GM18520 (cell line): ENCODE measurements around the gene FAM131B.
"Not testable (repeated sequence)": the region's sequence is repeated elsewhere in the genome, so short reads cannot be mapped to it uniquely, and the experiment has no call there.

Experiments
- ATAC-seq: cut with Tn5 transposase; IDR thresholded peaks from one replicate; pipeline ENCODE4 v1.9.1; 2021; ENCODE audit not compliant: unreplicated experiment

FAM131B gene

GRCh38 chr7:143362131-143363015, at the start of gene FAM131B:
TSS of gene FAM131B (minus strand) at chr7:143362713. CDS start at chr7:143362603, 110 bp downstream.
- ATAC-seq = no peak

DNA sequence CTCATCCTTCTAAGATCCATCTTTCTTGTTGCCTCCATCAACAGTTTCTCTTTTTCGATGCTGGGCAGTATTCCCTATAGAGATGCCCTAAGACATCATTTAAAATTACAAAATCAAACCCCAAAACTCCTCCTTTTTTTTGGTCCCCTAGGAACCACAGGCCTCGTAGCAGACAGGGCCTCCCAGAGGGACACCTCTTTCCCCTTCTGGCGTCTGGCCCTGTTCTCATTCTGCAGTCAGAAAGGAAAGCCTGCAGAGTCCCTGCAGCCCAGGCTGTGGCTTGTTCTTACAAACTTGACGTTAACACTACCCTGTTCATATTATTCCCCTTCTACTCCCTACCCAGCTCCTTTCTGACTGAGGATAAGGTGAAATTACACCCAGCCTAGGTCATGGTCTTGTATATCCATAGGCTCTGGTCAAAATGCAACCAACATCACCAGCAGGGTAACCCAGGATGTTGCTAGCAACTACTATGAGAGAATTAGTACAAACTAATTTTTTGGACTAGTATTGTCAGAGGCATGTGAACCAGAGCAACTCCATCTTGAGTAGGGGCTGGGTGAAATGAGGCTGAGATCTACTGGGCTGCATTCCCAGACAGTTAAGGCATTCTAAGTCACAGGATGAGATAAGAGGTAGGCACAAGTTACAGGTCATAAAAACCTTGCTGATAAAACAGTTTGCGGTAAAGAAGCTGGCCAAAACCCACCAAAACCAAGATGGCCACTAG, 49.6 kb upstream of the FAM131B start:
- ATAC-seq = no peak

GRCh38 chr7:143410521-143411004, 48.0 kb upstream of the FAM131B start:
- no peak for ATAC-seq

DNA sequence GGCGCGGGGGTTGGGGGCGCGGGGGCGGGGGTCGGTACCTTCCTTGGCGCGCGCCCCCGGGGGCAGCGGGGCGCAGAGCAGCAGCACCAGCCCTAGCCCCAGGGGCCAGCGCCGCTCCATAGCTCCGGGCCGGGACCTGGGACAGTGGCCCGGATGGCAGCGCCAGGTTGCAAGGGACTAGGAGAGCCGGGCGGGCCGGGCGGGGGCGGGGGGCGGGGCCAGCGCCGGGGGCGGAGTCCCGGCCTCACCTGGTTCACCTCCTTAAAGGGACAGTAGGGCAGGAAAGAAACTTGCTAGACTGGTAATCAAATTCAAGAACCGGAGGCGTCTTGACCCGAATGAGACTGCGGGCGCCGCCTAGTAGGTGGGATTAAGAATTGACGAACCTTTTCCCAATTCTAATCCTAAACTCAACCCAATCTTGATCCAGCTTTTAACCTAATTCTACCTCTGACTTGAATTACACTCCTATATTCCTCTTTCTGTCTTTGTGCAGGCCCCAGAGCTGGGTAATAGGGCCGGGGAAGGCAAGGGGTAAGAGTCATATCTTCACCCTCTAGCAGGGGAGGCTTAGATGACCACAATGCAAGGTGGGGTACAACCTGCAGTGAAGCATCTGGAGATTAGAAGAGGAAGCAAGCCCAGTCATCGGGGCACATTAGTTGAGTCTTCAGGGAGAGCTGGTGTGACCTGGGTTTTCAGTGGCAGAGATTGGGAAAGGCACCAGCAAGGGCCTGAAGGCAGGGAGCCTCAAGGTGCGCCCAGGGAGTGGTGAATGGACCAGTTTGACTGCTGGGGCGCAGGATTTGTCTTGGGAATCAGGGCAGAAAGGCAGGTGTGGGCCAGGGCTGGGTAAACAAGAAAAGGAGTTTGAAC, 46.4 kb upstream of the FAM131B start, which contains the start of gene EPHA1:
TSS of gene EPHA1 (minus strand) at position 171 of the 876 bp plus-strand sequence. CDS start at position 120, 51 bp downstream.
- no peak for ATAC-seq

DNA sequence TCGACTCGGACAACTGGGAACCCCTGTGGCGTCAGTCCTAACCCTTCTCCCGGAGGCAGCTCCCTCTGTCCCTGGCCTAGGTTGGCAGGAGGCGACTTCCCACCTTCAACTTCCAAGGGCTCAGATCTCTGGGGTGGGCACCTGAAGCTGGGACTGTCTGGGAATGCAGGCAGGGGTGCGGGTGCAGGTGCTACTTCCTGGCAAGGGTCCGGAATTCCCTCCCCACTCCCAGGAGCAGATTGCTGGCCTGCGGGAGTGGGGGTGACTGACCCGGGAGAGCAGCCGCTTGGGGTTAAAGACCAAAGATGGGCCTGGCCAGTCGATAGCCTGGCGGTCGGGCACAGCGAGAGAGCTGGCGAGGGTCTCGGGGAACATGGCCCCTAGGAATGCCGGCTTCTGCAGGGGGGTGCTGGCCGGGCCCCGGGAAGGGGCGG, 45.8 kb upstream of the FAM131B start:
- ATAC-seq = no peak

DNA sequence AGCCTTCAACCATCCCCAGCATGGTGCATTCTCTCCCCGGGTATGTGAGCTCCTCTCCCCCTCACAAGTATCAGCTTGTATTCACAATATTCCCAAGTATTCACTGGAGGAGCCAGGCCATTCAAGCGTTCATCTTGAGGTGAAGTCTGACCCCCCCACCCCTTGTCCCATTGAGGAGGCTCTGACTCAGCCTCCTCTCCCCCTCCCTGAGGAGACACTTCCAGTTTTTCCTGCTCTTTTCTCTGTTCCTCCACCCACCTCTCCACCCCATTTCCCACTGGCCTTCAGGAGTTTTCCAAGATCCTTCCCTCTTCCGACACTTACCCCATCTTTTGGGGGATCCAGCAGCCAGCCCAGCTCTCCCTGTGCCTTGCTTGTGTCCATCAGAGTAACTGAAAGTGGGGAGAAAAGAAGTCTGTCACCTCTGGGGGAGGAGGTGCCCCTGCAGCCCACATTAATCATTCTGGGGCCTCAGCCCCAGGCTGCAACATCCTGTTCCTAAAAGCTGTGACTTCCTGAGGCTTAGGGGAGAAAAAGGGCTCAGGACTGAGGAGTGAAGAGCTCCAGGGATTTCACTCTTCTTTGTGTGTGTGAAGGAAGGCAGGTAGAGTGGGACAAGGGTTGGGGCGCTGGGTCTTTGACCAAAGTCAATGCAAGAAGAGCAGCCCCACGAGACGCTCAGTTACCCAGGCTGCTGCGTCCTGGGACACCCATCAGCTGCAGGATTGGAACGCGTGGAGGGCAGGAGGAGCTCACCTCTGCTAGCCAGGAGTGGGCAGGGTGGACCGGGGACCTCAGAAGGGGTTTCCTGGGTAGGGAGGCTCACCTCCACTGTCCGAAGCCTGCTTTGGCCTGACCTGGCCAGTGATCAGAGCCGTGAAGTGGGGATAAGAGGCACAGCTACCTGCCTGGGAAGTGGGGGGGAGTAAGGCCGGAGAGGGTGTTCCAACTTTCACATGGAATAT, 45.1 kb upstream of the FAM131B start:
- no peak for ATAC-seq

DNA sequence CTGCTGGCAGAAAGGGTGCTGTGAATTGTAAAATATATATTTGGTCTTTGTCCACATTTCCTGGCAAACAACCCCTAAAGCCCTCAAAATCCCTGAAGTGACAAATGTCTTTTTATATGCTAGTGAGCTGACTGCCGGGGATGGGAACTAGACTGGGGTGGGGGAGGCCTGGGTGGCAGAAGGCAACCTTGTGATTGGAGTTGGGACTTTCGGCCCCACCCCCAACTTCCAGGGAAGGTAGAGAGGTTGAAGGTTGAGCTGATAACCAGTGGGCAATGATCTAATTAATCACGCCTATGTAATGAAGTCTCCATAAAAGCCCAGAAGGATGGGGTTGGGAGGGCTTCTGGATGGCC, 43.5 kb upstream of the FAM131B start:
- ATAC-seq = no peak

DNA sequence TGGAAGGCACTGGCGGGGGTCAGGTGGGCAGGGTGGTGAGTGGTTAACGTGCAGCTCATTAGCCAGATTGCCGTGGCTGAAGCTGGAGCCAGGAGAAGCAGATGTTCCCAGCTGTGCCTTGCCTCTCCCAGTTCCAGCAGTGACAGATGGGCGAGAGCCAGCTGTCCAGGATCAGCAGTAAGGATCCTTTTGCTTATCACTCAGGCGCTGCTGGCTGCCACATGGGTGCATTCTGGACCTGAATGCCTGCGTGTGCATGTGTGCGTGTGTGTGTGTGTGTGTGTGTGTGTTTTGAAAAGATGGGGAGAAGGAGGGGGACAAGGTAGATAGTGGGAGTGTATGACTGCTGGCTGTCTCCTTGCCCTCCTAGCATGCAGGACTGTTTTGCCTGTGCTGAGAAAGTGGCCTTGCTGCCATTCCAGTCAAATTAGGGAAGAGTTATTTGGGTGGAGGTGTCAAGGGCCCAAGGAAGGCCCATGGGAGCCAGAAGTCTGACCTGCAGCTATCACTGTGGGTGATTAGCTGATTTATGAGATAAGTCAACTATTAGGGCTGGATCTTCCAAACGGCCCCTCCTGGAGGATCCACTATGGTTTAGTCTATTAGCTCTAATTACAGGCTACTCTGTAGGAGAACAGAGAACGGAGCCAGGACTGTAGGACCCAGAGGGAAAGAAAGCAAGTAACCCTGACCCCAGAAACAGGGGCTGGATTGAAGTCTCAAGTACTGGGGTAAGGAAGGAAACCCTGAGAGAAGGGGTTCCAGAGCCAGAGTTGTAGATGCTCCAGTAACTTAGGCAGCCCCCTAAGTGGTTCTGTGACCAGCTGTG, 42.9 kb upstream of the FAM131B start:
- ATAC-seq = no peak

- not testable (repeated sequence) for ATAC-seq
These were observed 39.7 kb upstream of the FAM131B start for GRCh38 chr7:143402233-143402632.

DNA sequence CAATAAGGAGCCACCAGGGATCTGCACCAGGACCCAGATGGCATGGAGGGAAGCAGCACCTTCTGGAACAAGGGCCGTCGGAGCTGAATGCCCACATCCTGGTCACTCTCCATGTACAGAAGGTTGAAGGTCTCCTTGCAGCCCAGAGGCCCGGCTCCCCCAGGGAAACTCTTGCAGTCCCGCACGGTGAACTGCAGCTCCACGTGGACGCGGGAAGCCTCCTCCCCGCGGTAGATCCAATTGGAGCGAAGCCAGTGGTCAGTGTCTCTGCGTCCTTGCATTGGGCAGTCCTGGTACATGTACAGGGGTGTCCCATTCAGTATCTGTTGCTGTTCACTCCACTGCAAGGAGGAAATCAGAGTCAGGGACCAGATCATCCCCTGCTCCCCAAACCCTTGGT, 38.8 kb upstream of the FAM131B start:
- no peak for ATAC-seq

- ATAC-seq = no peak
These were observed 37.1 kb upstream of the FAM131B start for GRCh38 chr7:143399642-143400041.

- ATAC-seq = no peak
These were observed 36.6 kb upstream of the FAM131B start for GRCh38 chr7:143399151-143399550.

DNA sequence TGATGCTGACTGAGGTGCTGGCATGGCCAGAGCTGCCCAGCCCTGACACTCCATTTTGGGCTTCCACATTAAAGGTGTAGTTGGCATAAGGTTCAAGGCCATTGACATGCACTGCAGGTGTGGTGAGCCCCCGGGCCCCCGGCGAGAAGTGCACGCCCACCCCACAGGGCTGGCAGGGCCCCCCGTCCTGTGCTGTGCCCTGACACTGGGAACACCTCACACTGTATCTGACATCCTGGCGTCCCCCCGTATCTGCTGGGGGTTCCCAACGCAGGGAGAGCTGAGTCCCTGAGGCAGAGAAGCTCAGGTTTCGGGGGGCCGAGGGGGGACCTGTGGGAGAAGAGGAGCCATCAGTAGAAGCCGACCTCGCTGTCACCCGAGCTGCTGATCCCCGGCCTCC, 36.1 kb upstream of the FAM131B start:
- no peak for ATAC-seq

DNA sequence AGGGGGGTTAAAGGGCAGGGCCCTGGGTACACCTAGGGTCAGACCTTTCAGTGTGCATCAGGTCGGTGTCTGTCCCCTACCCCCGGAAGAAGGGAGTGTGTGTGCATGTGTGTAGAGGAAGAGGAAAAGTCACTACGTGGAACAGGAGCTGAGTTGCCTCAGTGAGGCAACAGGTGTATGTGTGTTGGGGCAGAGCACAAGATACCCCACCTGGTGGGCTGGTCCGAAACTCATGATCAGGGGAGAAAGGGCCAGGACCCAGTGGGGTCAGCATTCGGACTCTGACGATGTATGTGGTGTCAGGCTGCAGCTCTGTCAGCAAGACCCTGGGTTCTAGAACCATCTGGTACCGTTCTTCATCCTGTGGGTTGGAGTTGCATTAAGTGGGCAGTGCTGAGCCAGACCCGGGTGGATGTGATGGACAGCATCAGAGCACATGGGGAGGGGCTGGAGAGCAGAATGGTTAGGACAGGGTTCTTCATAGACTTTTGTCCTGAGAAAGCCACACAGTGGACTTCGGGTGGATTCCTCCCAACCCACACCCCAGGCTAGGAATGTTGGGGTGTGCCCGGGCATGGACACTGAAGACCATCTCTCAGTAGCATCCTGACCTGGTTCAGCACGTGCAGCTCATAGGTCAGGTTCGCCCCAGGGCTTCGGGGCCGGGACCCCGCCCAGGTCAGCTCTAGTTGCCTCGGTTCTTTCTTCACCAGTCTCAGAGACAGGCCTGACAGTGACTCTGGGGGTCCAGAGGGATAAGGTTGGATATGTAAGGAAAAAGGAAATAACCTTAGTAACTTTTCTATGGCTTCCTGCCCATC, 35.4 kb upstream of the FAM131B start:
- no peak for ATAC-seq

GRCh38 chr7:143396625-143397556, 34.4 kb upstream of the FAM131B start:
- no peak for ATAC-seq

DNA sequence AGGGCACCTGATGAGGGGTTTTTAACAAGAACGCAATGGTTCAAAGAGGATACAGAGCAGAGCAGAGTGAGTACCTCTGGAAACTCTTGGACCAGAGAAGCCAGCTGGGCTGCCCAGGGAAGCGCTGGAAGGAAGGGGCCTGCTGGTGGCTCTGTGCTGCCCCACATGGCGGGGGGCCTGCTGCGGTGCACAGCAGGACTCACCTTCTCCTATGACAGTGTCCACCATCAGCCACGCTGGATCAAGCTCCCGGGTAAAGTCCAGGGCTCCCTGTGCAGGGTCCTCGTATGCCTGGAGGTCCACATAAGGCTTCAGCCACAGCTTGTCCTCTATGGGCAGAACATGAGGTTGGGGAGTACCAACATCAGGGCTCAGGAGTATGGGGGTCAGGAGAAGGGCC, 33.7 kb upstream of the FAM131B start:
- no peak for ATAC-seq
